Adipocyte (in vitro differentiated cells): ENCODE results near the gene ABCB4.

Experiments
- DNase-seq: peaks from one replicate; pipeline ENCODE4 v3.0.0-alpha.2; 2015; ENCODE audit warnings: low read depth
- H3K27me3 ChIP-seq: replicated peaks from 2 replicates; pipeline ENCODE4 v1.7.0; 2013; ENCODE audit warnings: mild to moderate bottlenecking, low read length, moderate library complexity; ENCODE audit not compliant: control insufficient read depth, insufficient read depth
- H3K36me3 ChIP-seq: 2 replicates; pipeline ENCODE4 v1.7.0; 2013; ENCODE audit warnings: low read length, mild to moderate bottlenecking, moderate library complexity; ENCODE audit not compliant: control insufficient read depth, insufficient read depth, severe bottlenecking
- H3K4me1 ChIP-seq: 2 replicates; pipeline ENCODE4 v1.7.0; 2013; ENCODE audit warnings: mild to moderate bottlenecking, low read length, moderate library complexity; ENCODE audit not compliant: control insufficient read depth, insufficient read depth
- H3K4me3 ChIP-seq: 2 replicates; pipeline ENCODE4 v1.7.0; 2013; ENCODE audit warnings: mild to moderate bottlenecking, low read length, moderate library complexity
- H3K9ac ChIP-seq: 2 replicates; pipeline ENCODE4 v1.7.0; 2013; ENCODE audit warnings: mild to moderate bottlenecking, low read length, moderate library complexity
- H3K9me3 ChIP-seq: 2 replicates; pipeline ENCODE4 v1.7.0; 2013; ENCODE audit warnings: mild to moderate bottlenecking, low read length, moderate library complexity; ENCODE audit not compliant: control insufficient read depth

The ABCB4 gene

GRCh38 chr7:87505557-87506245, 30.2 kb upstream of the ABCB4 start:
- Histone ChIP-seq H3K4me3 (no peak overlapping the region), H3K36me3 (no peaks in the 10 kb centered on the region), H3K27me3 (no peaks in the 10 kb centered on the region), H3K9ac (no peak overlapping the region), H3K4me1 (no peaks in the 10 kb centered on the region), H3K9me3 (no peaks in the 10 kb centered on the region)
- no peak for DNase-seq

- Histone ChIP-seq H3K4me3 (no peak overlapping the region), H3K36me3 (no peaks in the 10 kb centered on the region), H3K9me3 (no peaks in the 10 kb centered on the region), H3K9ac (no peak overlapping the region), H3K27me3 (no peaks in the 10 kb centered on the region), H3K4me1 (no peaks in the 10 kb centered on the region)
- DNase-seq = peak; percentile 15
These were observed 29.6 kb upstream of the ABCB4 start for GRCh38 chr7:87505122-87505521.

- Histone ChIP-seq H3K4me3 (no peak overlapping the region), H3K36me3 (no peaks in the 10 kb centered on the region), H3K9ac (no peak overlapping the region), H3K27me3 (peaks cover 3% of the 10 kb centered on the region), H3K4me1 (no peaks in the 10 kb centered on the region), H3K9me3 (no peaks in the 10 kb centered on the region)
- no peak for DNase-seq
These were observed 24.0 kb upstream of the ABCB4 start for GRCh38 chr7:87499494-87499893.

- H3K9me3 ChIP-seq = no peaks in the 10 kb centered on the region
- no peak for DNase-seq
- H3K27me3 ChIP-seq = peaks cover 3% of the 10 kb centered on the region
- H3K36me3 ChIP-seq = no peaks in the 10 kb centered on the region
- no peak overlapping the region for H3K4me3 ChIP-seq
- no peak overlapping the region for H3K9ac ChIP-seq
- no peaks in the 10 kb centered on the region for H3K4me1 ChIP-seq
These were observed 23.4 kb upstream of the ABCB4 start for GRCh38 chr7:87498893-87499292.

GRCh38 chr7:87497482-87497881, 22.0 kb upstream of the ABCB4 start:
- no peak for DNase-seq
- H3K4me3 ChIP-seq = no peak overlapping the region
- no peaks in the 10 kb centered on the region for H3K9me3 ChIP-seq
- no peaks in the 10 kb centered on the region for H3K36me3 ChIP-seq
- no peaks in the 10 kb centered on the region for H3K4me1 ChIP-seq
- no peak overlapping the region for H3K9ac ChIP-seq
- H3K27me3 ChIP-seq = peaks cover 3% of the 10 kb centered on the region

GRCh38 chr7:87495366-87495765, 19.9 kb upstream of the ABCB4 start:
- H3K36me3 ChIP-seq = no peaks in the 10 kb centered on the region
- H3K27me3 ChIP-seq = peaks cover 3% of the 10 kb centered on the region
- H3K9me3 ChIP-seq = no peaks in the 10 kb centered on the region
- H3K4me3 ChIP-seq = no peak overlapping the region
- H3K9ac ChIP-seq = no peak overlapping the region
- no peak for DNase-seq
- no peaks in the 10 kb centered on the region for H3K4me1 ChIP-seq

GRCh38 chr7:87494454-87494853, 19.0 kb upstream of the ABCB4 start:
- Histone ChIP-seq H3K9ac (no peak overlapping the region), H3K9me3 (no peaks in the 10 kb centered on the region), H3K4me1 (no peaks in the 10 kb centered on the region), H3K4me3 (no peak overlapping the region), H3K36me3 (no peaks in the 10 kb centered on the region), H3K27me3 (peaks cover 3% of the 10 kb centered on the region)
- no peak for DNase-seq

GRCh38 chr7:87483131-87483530, 7.7 kb upstream of the ABCB4 start:
- DNase-seq = no peak
- H3K9me3 ChIP-seq = no peaks in the 10 kb centered on the region
- no peaks in the 10 kb centered on the region for H3K27me3 ChIP-seq
- no peaks in the 10 kb centered on the region for H3K36me3 ChIP-seq
- H3K9ac ChIP-seq = no peak overlapping the region
- no peaks in the 10 kb centered on the region for H3K4me1 ChIP-seq
- H3K4me3 ChIP-seq = no peak overlapping the region

- DNase-seq = no peak
- Histone ChIP-seq H3K9me3 (no peaks in the 10 kb centered on the region), H3K9ac (no peak overlapping the region), H3K4me1 (no peaks in the 10 kb centered on the region), H3K36me3 (no peaks in the 10 kb centered on the region), H3K4me3 (no peak overlapping the region), H3K27me3 (no peaks in the 10 kb centered on the region)
These were observed 6.6 kb upstream of the ABCB4 start for GRCh38 chr7:87482115-87482514.

GRCh38 chr7:87480386-87480785, 4.9 kb upstream of the ABCB4 start:
- Histone ChIP-seq H3K27me3 (peaks cover 6% of the 10 kb centered on the region), H3K9ac (no peak overlapping the region), H3K4me1 (no peaks in the 10 kb centered on the region), H3K4me3 (no peak overlapping the region), H3K36me3 (no peaks in the 10 kb centered on the region), H3K9me3 (no peaks in the 10 kb centered on the region)
- no peak for DNase-seq

GRCh38 chr7:87479951-87480350, 4.5 kb upstream of the ABCB4 start:
- Histone ChIP-seq H3K27me3 (peaks cover 6% of the 10 kb centered on the region), H3K9me3 (no peaks in the 10 kb centered on the region), H3K4me1 (peaks cover 4% of the 10 kb centered on the region), H3K4me3 (no peak overlapping the region), H3K36me3 (no peaks in the 10 kb centered on the region), H3K9ac (no peak overlapping the region)
- no peak for DNase-seq

- H3K27me3 ChIP-seq = peaks cover 6% of the 10 kb centered on the region
- H3K36me3 ChIP-seq = no peaks in the 10 kb centered on the region
- peak overlapping the region; percentile 69 for H3K4me3 ChIP-seq
These were observed 688 bp upstream of the ABCB4 start for GRCh38 chr7:87476179-87476557.

More at GRCh38 chr7:87476179-87476557, 688 bp upstream of the ABCB4 start:
- H3K9ac ChIP-seq = no peak overlapping the region
- peaks cover 15% of the 10 kb centered on the region for H3K4me1 ChIP-seq
- H3K9me3 ChIP-seq = no peaks in the 10 kb centered on the region
- DNase-seq = no peak
